ENCODE data around the gene EPHB2.

The EPHB2 gene

DNA sequence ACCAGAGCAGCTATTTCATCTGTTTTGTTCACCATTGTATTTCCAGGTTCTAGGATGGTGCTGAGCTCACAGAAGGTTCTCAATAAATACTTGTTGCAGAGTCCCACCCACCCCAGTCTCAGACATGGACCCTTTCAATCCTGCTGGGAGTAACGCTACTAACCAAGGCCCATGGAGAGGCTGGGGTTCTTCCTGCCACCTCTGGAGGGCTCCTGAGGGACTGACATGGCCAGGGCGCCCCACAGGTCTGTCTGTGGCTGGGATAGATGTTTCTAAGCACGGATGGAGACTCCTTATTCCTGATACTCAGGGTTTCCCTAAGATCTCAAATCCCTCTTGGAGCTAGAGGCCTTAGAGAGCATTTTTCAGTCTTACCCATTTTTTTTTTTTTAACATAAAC, 87.4 kb downstream of the EPHB2 start:
- no peak for DNase-seq (ENCODE audit: low read depth in 1 of 2, low spot score in 1 of 2)
- TF ChIP-seq JUND (IDR thresholded peaks at IDR 0.05; ENCODE audit: low read depth), result no peak
- in situ Hi-C loops (cut with HindIII; ENCODE audit: low pct_unique_long_range_greater_than_20kb, low sequenced_read_pairs), result no loop called here

DNA sequence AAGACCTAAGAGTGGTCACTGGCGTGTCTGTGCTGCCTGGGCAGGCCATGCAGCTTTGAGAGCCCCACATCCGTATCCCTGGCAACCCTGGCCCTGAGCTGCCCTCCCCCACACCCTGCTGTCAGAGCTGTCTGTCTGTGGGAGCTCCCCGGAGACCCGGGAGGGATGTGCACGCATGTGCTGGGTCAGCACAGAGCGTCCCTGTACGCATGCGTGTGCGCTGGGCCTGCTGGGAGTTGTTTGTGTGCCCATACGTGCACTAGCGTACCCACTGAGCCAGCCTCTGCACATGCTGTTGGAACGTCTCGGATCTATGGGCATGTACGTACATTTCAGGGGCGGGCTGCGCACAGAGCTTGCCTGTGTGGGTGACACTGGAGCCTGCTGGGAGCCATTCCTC, 89.3 kb downstream of the EPHB2 start:
- no peak for TF ChIP-seq JUND (IDR thresholded peaks at IDR 0.05; ENCODE audit: low read depth)
- in situ Hi-C loops (cut with HindIII; ENCODE audit: low pct_unique_long_range_greater_than_20kb, low sequenced_read_pairs), result no loop called here
- no peak for DNase-seq (ENCODE audit: low read depth in 1 of 2, low spot score in 1 of 2)

DNA sequence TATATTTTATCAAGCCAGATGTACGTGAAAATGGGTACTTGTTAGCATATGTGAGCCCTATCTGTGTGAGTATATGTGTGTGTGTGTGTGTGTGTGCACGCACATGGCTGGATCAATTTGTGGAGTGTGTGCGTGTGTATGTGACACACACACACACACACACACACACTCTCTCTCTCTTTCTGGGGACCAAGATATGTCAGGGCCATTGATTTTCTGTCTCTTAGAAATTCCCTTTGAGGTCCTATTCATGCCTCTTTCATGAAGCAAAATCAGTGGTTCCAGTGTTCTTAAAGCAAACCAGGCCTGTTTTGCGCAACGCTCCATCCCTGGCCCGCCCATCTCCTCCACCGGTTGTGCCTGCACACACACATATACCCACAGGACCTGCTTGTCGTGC, 90.0 kb downstream of the EPHB2 start:
- no peak for DNase-seq (ENCODE audit: low read depth in 1 of 2, low spot score in 1 of 2)
- in situ Hi-C loops (cut with HindIII; ENCODE audit: low pct_unique_long_range_greater_than_20kb, low sequenced_read_pairs), result no loop called here
- TF ChIP-seq JUND (IDR thresholded peaks at IDR 0.05; ENCODE audit: low read depth), result no peak

DNA sequence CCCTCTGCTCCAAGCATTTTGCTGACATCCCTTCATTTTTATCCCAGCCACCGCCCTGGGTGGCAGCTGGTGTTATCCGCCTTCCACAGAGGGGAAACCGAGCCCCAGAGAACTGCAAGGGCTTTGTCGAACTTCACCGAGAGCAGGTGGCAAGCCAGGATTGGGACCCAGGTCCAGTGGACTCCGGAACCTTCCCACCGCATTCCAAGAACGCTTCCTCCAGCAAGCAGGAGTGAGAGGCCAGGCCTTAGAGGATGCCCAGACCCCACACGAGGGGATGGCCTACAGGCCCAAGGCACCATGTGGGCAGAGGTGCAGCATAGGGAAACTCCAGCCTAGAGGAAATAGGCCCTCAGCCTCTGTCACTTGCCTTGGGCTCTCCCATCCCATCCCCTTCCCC, 90.7 kb downstream of the EPHB2 start:
- TF ChIP-seq JUND (IDR thresholded peaks at IDR 0.05; ENCODE audit: low read depth), result no peak
- in situ Hi-C loops (cut with HindIII; ENCODE audit: low pct_unique_long_range_greater_than_20kb, low sequenced_read_pairs), result no loop called here
- no peak for DNase-seq (ENCODE audit: low read depth in 1 of 2, low spot score in 1 of 2)

DNA sequence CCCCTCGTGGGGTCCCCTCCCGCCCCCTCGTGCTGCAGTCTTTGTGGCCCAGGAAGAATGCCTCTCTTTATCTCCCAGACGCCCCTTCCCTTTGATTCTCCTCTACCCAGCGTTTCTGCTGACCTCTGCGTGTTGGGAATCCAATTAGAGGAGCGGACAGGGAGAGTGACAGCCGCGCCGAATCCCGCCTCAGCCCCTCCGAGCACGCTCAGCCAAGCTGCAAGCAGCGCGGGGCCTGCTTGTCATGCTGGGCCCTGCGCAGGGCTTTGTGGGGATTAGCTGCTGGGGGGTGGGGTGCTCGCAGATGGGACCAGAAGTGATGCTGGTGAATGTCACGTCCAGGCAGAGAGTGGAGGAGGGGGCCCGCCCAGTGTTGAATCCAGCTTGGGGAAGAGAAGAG, 91.1 kb downstream of the EPHB2 start:
- in situ Hi-C loops (cut with HindIII; ENCODE audit: low pct_unique_long_range_greater_than_20kb, low sequenced_read_pairs), result no loop called here
- no peak for TF ChIP-seq JUND (IDR thresholded peaks at IDR 0.05; ENCODE audit: low read depth)

DNA sequence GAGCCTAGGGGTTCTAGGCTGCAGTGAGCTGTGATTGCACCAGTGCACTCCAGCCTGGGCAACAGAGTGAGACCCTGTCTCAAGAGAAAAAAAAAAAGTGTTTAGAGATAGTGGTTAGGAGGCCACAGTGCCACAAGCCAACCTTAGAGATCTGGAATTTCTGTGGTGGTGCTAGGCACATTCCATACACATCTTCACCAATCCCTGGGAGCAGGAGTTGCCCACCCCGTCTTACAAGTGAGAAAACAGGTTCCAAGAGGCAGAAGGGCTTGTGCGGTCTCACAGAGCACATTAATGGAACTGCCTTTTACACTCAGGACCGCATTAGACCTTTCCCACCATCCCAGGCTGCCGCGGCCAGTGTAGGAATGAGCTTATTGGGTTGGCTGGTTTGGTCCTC, 93.2 kb downstream of the EPHB2 start:
- no peak for DNase-seq (ENCODE audit: low read depth in 1 of 2, low spot score in 1 of 2)
- no peak for TF ChIP-seq JUND (IDR thresholded peaks at IDR 0.05; ENCODE audit: low read depth)
- in situ Hi-C loops (cut with HindIII; ENCODE audit: low pct_unique_long_range_greater_than_20kb, low sequenced_read_pairs), result no loop called here

More for the DNA sequence above, 91.1 kb downstream of the EPHB2 start:
- DNase-seq (ENCODE audit: low read depth in 1 of 2, low spot score in 1 of 2), result no peak

DNA sequence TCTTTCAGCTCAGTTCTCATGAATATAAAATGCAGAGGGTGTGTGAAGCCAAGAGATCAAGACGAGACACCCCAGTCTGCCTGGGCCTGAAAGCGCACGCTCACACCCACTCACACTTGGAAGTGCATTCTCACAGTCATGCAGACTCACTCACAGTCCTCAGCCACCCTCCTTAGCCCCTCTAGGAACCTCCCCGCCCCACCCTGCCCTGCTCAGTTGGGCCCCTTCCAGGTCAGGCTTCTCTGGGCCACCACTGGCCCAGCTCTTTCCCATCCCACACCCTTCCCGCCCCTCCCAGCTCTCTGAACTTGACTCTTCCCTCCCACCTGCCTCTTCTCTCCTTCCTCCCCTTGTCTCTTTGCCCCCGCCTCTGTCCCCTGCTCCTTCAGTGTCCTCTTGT, 93.8 kb downstream of the EPHB2 start:
- no peak for DNase-seq (ENCODE audit: low read depth in 1 of 2, low spot score in 1 of 2)
- in situ Hi-C loops (cut with HindIII; ENCODE audit: low pct_unique_long_range_greater_than_20kb, low sequenced_read_pairs), result no loop called here
- TF ChIP-seq JUND (IDR thresholded peaks at IDR 0.05; ENCODE audit: low read depth), result no peak

DNA sequence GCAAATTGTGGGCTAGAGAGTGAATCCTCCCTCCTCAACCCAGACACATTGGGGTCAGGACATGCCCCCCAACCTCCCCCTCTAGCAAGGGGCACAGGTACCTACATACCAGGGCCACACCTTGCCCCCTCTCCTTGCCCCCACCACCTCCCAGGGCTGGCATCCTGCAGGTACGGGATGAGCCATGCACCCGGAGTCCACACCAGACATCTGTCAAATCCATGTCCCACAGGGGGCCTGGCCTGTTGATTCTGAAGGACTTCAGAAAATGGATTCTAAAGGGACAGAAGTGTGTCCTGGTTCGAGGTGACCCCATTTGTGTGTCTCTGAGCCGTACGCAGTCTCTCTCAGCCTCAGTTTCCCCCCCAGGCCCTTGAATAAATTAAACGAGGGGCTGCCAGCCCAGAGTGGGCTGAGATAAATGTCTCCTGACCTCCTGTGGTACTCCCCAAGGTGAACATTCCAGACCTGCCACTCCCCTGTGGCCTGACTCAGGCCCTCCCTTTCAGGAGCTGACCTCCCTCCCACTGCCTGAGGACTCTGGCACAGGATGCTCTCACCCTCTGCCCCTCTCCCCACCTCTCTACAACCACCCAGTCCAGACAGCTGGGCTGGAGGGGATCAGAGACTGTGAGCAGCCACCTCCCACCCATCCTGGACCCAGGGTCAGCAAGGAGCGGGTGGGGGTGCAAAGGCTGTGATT, 94.5 kb downstream of the EPHB2 start:
- no peak for DNase-seq (ENCODE audit: low read depth in 1 of 2, low spot score in 1 of 2)
- TF ChIP-seq JUND (IDR thresholded peaks at IDR 0.05; ENCODE audit: low read depth), result no peak
- in situ Hi-C loops (cut with HindIII; ENCODE audit: low pct_unique_long_range_greater_than_20kb, low sequenced_read_pairs), result no loop called here

DNA sequence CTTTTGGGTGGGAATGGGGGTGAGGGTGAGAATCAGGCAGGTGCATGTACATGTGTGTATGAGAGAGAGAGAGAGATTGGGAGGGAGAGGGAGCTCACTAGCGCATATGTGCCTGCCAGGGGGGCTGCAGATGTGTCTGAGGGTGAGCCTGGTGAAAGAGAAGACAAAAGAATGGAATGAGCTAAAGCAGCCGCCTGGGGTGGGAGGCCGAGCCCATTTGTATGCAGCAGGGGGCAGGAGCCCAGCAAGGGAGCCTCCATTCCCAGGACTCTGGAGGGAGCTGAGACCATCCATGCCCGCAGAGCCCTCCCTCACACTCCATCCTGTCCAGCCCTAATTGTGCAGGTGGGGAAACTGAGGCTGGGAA, 95.0 kb downstream of the EPHB2 start:
- no peak for TF ChIP-seq JUND (IDR thresholded peaks at IDR 0.05; ENCODE audit: low read depth)
- no peak for DNase-seq (ENCODE audit: low read depth in 1 of 2, low spot score in 1 of 2)
- in situ Hi-C loops (cut with HindIII; ENCODE audit: low pct_unique_long_range_greater_than_20kb, low sequenced_read_pairs), result no loop called here

DNA sequence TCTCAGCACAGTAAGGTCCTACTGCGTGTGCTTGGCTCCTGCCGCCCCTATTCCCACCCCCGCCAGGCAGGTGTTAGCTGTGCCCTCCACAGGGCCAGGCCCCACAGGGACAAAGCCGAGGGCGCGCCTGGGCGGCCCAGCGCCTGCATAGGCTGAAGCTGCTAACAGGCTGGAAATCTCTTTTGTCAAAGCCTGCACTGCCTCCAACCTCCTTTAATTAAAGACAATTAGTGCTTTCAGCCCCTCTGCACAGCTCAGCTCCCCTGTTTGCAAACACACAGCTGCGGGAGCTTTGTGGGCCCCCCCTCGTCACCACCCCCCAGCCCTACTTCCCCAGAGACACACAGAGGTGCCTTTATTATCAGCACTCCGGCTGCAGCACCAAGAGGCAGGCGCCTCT, 95.9 kb downstream of the EPHB2 start:
- DNase-seq (ENCODE audit: low read depth in 1 of 2, low spot score in 1 of 2), result no peak
- in situ Hi-C loops (cut with HindIII; ENCODE audit: low pct_unique_long_range_greater_than_20kb, low sequenced_read_pairs), result no loop called here
- TF ChIP-seq JUND (IDR thresholded peaks at IDR 0.05; ENCODE audit: low read depth), result no peak

DNA sequence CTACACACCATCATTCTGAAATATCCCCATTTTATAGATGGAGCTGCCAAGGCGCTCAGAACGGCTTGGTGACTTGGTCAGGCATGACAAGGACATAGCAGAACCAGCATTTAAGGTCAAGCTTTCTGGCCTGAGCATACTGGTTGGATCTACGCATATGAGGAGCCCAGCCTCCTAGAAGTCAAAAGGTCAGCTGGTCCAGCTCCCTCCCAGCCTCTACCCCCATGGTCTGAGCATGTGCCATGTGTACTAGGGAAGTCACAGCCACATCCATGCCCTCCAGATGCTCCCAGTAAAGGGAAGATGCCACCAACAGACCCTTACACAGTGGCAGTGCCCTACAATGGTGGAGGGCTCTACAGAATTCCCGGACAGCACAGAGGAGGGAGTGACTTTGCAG, 96.7 kb downstream of the EPHB2 start:
- no peak for TF ChIP-seq JUND (IDR thresholded peaks at IDR 0.05; ENCODE audit: low read depth)
- no peak for DNase-seq (ENCODE audit: low read depth in 1 of 2, low spot score in 1 of 2)
- in situ Hi-C loops (cut with HindIII; ENCODE audit: low pct_unique_long_range_greater_than_20kb, low sequenced_read_pairs), result no loop called here

DNA sequence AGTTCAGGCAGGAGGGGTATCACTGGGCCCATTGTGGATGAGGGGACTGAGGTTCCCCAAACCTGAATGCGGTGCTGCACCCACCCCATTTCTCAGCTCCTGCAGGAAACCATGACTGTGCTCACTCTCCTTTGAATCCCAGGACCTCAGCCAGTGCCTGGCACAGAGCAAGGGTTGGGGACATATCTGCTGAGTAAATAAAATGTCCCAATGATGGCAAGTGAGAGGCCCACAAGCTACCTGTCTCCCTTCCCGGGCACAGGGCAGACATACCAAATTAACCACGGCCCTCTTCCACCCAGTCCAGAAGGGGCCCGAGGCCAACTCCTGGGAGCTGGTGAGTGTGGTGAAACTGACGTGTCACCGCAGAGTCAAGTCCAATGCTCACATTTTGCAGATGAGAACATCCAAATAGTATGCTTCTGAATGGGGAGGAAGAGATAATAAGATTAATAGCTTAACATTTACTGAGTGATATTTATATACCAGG, 97.6 kb downstream of the EPHB2 start:
- no peak for TF ChIP-seq JUND (IDR thresholded peaks at IDR 0.05; ENCODE audit: low read depth)
- in situ Hi-C loops (cut with HindIII; ENCODE audit: low pct_unique_long_range_greater_than_20kb, low sequenced_read_pairs), result no loop called here
- DNase-seq (ENCODE audit: low read depth in 1 of 2, low spot score in 1 of 2), result no peak

DNA sequence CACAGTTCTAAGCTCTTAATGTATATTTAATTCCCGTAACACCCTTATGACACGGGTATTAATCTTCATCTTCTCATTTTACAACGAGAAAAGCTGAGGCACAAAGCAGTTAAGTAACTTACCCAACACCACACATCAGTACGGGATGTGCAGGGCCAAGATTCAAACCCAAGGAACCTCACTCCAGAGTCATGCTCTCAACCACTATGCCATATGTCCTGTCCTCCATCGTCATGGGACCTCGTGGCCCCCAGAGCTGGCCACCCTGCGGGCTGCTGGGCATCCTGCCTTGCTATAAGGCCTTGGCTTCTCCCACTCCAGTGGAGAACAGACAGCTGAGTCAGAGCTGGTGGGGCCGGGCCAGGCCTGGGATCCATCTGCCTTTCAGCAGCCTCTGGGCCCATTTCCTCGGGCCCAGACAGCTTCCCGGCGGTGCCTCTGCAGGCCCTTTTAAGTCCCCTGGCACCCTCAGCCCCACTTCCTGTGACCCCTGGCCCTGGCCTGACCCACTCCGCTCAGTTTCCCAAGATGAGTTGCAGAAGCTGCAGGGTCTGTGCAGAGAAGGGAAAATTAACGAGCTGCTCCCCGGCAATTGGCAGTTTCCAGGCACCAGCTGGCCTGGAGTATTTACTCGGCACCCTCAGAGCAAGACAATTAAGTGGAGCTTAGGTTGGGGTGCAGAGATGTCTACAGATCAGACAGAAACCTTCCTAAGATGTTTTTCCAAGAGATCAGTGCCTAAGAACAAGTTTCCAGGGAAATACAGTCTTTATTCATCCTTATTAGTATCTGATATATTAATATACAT, 98.2 kb downstream of the EPHB2 start:
- in situ Hi-C loops (cut with HindIII; ENCODE audit: low pct_unique_long_range_greater_than_20kb, low sequenced_read_pairs), result no loop called here

More for the DNA sequence above, 98.2 kb downstream of the EPHB2 start:
- DNase-seq (ENCODE audit: low read depth in 1 of 2, low spot score in 1 of 2), result no peak
- no peak for TF ChIP-seq JUND (IDR thresholded peaks at IDR 0.05; ENCODE audit: low read depth)
